KMS-11 (cell line): ENCODE results near the gene NUP93.

Experiments
- H2AFZ ChIP-seq: fragments of 200-600 bp; sonication (generic); 2 replicates; pipeline ENCODE4 v1.6.1; 2016; ENCODE audit warnings: antibody characterized with exemption, mixed run types, low read depth
- H3K27ac ChIP-seq: fragments of 200-600 bp; sonication (generic); 2 replicates; pipeline ENCODE4 v1.6.1; 2016; ENCODE audit warnings: mild to moderate bottlenecking, mixed run types
- H3K27me3 ChIP-seq: fragments of 200-600 bp; sonication (generic); 2 replicates; pipeline ENCODE4 v1.6.1; 2017; ENCODE audit warnings: mild to moderate bottlenecking, low read depth, mixed run types, moderate library complexity; ENCODE audit not compliant: insufficient read depth
- H3K36me3 ChIP-seq: fragments of 200-600 bp; sonication (generic); 2 replicates; pipeline ENCODE4 v1.6.1; 2017; ENCODE audit warnings: mild to moderate bottlenecking, mixed run types; ENCODE audit not compliant: insufficient read depth
- H3K4me1 ChIP-seq: fragments of 200-600 bp; sonication (generic); 2 replicates; pipeline ENCODE4 v1.6.1; 2016; ENCODE audit warnings: mild to moderate bottlenecking, low read depth, mixed run types; ENCODE audit not compliant: poor library complexity, severe bottlenecking
- H3K4me2 ChIP-seq: fragments of 200-600 bp; sonication (generic); 2 replicates; pipeline ENCODE4 v1.7.0; 2016; ENCODE audit warnings: mild to moderate bottlenecking, mixed run types
- H3K4me3 ChIP-seq: fragments of 200-600 bp; sonication (generic); IDR thresholded peaks from 2 replicates; pipeline ENCODE4 v1.6.1; 2017; ENCODE audit warnings: low read depth, low read length, mixed read lengths; ENCODE audit not compliant: insufficient read depth
- H3K79me2 ChIP-seq: fragments of 200-600 bp; sonication (generic); 2 replicates; pipeline ENCODE4 v1.6.1; 2016; ENCODE audit warnings: low read depth, mixed run types; ENCODE audit not compliant: insufficient read depth
- H3K9ac ChIP-seq: fragments of 200-600 bp; sonication (generic); 2 replicates; pipeline ENCODE4 v1.6.1; 2016; ENCODE audit warnings: mild to moderate bottlenecking, mixed run types
- H4K20me1 ChIP-seq: fragments of 200-600 bp; sonication (generic); 2 replicates; pipeline ENCODE4 v1.6.1; 2016; ENCODE audit warnings: mild to moderate bottlenecking, mixed run types; ENCODE audit not compliant: insufficient read depth
- TF ChIP-seq, protein P1 (sequence below): fragments of 200-600 bp; sonication (generic); conservative IDR thresholded peaks from 2 replicates; pipeline ENCODE4 v1.6.1; 2017; ENCODE audit warnings: low read depth, mild to moderate bottlenecking, antibody characterized with exemption, low read length, moderate library complexity, mixed read lengths

NUP93 gene

DNA sequence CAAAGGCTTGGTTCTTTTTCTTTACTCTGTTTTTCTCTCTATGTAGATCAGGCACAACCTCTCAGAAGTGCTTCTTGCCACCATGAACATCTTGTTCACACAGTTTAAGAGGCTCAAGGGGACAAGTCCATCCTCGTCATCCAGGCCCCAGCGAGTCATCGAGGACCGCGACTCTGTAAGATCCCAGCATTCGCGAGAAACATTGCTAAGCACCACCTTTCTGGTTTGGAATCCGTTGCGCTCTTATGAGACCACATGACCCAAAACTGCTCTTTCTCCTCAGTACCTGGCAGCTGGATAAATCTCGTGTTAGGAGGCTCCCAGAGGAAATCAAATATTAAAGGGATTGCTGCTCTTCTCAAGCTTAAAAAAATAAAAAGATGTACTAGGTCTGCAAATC is 111.7 kb downstream of the NUP93 start:
- no peaks in the 10 kb centered on the region for H3K27me3 ChIP-seq
- peak overlapping the region; percentile 21; the same call in 1 of the 2 replicates for H3K27ac ChIP-seq
- no peak overlapping the region for H3K9ac ChIP-seq
- no peaks in the 10 kb centered on the region for H4K20me1 ChIP-seq
- H3K36me3 ChIP-seq = peaks cover 5% of the 10 kb centered on the region; the same call in 1 of the 2 replicates
- H3K4me2 ChIP-seq = no peak overlapping the region
- no peak overlapping the region for H2AFZ ChIP-seq
- no peaks in the 10 kb centered on the region for H3K79me2 ChIP-seq
- no peak overlapping the region for H3K4me3 ChIP-seq
- peaks cover 10% of the 10 kb centered on the region for H3K4me1 ChIP-seq
- TF ChIP-seq, protein P1, sequence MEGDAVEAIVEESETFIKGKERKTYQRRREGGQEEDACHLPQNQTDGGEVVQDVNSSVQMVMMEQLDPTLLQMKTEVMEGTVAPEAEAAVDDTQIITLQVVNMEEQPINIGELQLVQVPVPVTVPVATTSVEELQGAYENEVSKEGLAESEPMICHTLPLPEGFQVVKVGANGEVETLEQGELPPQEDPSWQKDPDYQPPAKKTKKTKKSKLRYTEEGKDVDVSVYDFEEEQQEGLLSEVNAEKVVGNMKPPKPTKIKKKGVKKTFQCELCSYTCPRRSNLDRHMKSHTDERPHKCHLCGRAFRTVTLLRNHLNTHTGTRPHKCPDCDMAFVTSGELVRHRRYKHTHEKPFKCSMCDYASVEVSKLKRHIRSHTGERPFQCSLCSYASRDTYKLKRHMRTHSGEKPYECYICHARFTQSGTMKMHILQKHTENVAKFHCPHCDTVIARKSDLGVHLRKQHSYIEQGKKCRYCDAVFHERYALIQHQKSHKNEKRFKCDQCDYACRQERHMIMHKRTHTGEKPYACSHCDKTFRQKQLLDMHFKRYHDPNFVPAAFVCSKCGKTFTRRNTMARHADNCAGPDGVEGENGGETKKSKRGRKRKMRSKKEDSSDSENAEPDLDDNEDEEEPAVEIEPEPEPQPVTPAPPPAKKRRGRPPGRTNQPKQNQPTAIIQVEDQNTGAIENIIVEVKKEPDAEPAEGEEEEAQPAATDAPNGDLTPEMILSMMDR = no peak

DNA sequence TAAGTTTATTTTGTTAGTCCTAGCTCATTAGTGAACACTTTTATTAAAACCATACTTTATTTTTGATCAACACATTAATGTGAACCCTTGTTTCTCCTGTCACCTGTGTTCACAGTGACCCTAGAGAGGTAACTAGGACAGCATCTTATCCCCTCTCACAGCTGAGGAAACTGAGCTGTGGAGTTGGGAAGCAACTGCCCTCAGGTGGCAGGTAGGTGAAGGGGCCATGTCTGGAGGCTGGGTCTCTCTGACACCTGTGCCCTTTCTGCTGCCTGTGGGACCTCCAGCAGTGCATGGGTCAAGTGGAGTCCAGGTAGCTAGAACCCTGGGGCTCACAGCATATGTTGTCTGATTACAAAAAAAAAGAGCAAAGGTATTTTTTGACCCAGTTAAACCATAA is 112.2 kb downstream of the NUP93 start:
- Histone ChIP-seq H3K4me3 (no peak overlapping the region), H4K20me1 (no peaks in the 10 kb centered on the region), H3K36me3 (peaks cover 5% of the 10 kb centered on the region; the same call in 1 of the 2 replicates), H3K4me2 (no peak overlapping the region), H3K79me2 (no peaks in the 10 kb centered on the region), H3K27me3 (no peaks in the 10 kb centered on the region), H3K27ac (no peak overlapping the region), H3K4me1 (peaks cover 10% of the 10 kb centered on the region), H3K9ac (no peak overlapping the region), H2AFZ (no peak overlapping the region)
- TF ChIP-seq, protein P1 = no peak

DNA sequence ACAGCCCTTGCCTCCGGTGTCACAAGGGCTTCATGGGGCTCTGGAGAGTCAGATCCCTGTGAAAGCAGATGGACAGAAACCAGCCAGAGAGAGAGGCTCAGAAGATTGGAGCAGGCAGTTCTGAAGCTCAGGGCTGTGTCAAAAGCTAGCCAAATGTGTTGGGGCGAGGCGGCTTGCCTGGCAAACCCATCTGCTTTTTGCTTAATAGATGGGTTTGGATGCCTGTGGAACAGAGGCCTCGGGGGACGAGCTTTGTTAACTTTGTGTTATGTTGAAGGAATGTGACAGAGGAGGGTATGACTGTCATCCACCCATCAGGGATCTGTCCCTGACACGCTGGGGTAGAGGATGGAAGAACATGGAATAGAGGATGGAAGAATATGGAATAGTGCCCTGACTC is 114.1 kb downstream of the NUP93 start:
- Histone ChIP-seq H3K27me3 (no peaks in the 10 kb centered on the region), H3K9ac (no peak overlapping the region), H3K4me2 (no peak overlapping the region), H3K79me2 (no peaks in the 10 kb centered on the region), H3K4me1 (peaks cover 29% of the 10 kb centered on the region), H3K36me3 (peaks cover 5% of the 10 kb centered on the region; the same call in 1 of the 2 replicates), H3K4me3 (no peak overlapping the region), H2AFZ (no peak overlapping the region), H4K20me1 (no peaks in the 10 kb centered on the region), H3K27ac (no peak overlapping the region)
- TF ChIP-seq, protein P1 = no peak

DNA sequence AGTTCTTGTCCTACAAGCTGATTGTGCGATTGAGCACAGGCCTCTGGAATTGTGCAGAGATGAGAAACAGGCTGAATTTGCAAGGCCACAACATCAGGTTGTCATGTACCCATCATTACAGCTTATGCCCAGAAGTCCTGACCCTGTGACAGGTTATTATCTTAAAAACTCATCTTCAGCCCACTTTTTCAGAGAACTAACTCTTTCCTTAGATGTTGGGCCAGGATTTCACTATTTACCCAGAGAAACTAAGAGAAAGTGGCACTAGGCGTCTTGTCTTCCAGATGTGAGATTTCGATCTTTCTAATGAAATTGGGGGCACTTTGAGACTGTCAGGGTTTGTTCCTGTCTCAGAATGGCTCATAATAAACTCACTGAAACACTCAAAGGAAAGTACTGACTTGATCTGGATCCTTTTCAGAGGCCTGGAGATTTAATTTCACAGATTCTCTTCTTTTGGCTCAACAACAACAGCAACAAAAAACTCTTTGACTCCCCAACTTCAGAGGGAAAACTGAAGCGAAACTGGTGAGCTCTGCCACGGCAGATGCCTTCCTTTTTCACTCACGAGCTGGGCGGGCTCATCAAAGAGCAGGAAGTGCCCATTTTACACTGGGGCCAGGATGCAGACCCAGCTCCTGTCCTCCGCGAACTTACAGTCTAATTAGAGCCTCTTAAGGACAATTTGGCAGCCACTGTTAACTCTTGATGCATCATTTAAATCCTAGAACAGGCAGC is 117.4 kb downstream of the NUP93 start:
- Histone ChIP-seq H3K4me1 (peaks cover 28% of the 10 kb centered on the region), H2AFZ (no peak overlapping the region), H3K27me3 (no peaks in the 10 kb centered on the region), H3K9ac (no peak overlapping the region), H3K4me2 (no peak overlapping the region; the same call in 1 of the 2 replicates), H3K79me2 (no peaks in the 10 kb centered on the region), H3K27ac (no peak overlapping the region), H3K4me3 (no peak overlapping the region), H3K36me3 (no peaks in the 10 kb centered on the region), H4K20me1 (no peaks in the 10 kb centered on the region)
- TF ChIP-seq, protein P1 = no peak
